ENCODE data around the gene GABRP.

GABRP gene

DNA sequence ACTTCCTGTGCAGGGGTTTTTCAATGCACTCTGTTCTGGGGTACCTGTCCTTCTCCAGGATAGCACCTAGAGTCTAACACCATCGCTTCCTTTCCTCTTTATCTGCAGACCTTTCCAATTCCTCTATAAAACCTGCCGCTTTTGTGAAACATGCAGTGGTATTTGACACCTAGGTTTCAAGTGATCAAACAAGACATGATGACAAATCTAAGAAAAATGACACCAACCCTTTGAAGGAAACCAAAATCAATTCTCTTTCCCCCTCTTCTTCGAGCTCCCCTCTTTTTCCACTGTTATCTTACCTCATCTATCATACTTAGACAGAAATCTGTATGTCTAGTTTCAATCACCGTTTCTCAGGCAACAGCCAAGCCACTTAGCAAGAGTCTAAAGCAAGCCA lies 52.7 kb downstream of the GABRP start:
- no peak for DNase-seq (ENCODE audit: low read depth)
- no peak overlapping the region for H3K4me3 ChIP-seq (replicated peaks; ENCODE audit: low read depth, low read length)
- TF ChIP-seq, protein P1, sequence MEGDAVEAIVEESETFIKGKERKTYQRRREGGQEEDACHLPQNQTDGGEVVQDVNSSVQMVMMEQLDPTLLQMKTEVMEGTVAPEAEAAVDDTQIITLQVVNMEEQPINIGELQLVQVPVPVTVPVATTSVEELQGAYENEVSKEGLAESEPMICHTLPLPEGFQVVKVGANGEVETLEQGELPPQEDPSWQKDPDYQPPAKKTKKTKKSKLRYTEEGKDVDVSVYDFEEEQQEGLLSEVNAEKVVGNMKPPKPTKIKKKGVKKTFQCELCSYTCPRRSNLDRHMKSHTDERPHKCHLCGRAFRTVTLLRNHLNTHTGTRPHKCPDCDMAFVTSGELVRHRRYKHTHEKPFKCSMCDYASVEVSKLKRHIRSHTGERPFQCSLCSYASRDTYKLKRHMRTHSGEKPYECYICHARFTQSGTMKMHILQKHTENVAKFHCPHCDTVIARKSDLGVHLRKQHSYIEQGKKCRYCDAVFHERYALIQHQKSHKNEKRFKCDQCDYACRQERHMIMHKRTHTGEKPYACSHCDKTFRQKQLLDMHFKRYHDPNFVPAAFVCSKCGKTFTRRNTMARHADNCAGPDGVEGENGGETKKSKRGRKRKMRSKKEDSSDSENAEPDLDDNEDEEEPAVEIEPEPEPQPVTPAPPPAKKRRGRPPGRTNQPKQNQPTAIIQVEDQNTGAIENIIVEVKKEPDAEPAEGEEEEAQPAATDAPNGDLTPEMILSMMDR (IDR thresholded peaks at IDR 0.05; ENCODE audit: low read length, missing control alignments), result no peak

- TF ChIP-seq, protein P1 (IDR thresholded peaks at IDR 0.05; ENCODE audit: low read length, missing control alignments), result no peak
- DNase-seq (ENCODE audit: low read depth), result no peak
- no peak overlapping the region for H3K4me3 ChIP-seq (replicated peaks; ENCODE audit: low read depth, low read length)
Measured at GRCh38 chr5:170843870-170844269, 60.3 kb downstream of the GABRP start.

GRCh38 chr5:170844651-170845050 lies 61.1 kb downstream of the GABRP start:
- no peak overlapping the region for H3K4me3 ChIP-seq (replicated peaks; ENCODE audit: low read depth, low read length)
- TF ChIP-seq, protein P1 (IDR thresholded peaks at IDR 0.05; ENCODE audit: low read length, missing control alignments), result no peak

DNA sequence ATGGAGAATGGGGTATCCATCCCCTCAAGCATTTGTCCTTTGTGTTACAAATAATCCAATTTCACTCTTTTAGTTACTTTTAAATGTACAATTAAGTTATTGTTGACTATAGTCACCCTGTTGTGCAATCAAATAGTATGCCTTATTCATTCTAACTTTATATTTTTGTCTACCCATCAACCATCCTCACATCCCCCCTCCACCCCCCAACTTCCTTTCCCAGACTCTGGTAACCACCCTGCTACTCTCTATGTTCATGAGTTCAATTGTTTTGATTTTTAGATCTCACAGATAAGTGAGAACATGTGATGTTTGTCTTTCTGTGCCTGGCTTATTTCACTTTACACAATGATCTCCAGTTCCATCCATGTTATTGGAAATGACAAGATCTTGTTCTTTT lies 62.9 kb downstream of the GABRP start:
- TF ChIP-seq, protein P1 (IDR thresholded peaks at IDR 0.05; ENCODE audit: low read length, missing control alignments), result no peak
- H3K4me3 ChIP-seq (replicated peaks; ENCODE audit: low read depth, low read length), result no peak overlapping the region
- DNase-seq (ENCODE audit: low read depth), result peak; percentile 26

More at GRCh38 chr5:170844651-170845050, 61.1 kb downstream of the GABRP start:
- DNase-seq (ENCODE audit: low read depth), result no peak

- TF ChIP-seq, protein P1 (IDR thresholded peaks at IDR 0.05; ENCODE audit: low read length, missing control alignments), result no peak
- no peak overlapping the region for H3K4me3 ChIP-seq (replicated peaks; ENCODE audit: low read depth, low read length)
- no peak for DNase-seq (ENCODE audit: low read depth)
Measured at GRCh38 chr5:170846846-170847245, 63.3 kb downstream of the GABRP start.

DNA sequence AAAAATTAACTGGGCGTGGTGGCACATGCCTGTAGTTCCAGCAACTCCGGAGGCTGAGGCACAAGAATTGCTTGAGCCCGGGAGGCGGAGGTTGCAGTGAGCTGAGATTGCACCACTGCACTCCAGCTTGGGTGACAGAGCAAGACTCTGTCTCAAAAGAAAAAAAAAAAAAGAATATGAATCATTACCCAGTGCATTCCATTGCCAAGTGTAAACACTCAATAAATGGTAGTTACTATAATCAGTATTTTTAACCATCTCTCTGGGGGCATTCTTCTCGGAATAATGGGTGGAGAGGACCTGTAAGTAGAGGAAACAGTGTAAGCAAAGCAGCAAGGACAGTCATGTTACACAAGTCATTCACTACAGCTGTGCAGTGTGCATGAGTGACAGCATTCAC lies 64.5 kb downstream of the GABRP start:
- no peak overlapping the region for H3K4me3 ChIP-seq (replicated peaks; ENCODE audit: low read depth, low read length)
- TF ChIP-seq, protein P1 (IDR thresholded peaks at IDR 0.05; ENCODE audit: low read length, missing control alignments), result no peak
- no peak for DNase-seq (ENCODE audit: low read depth)

DNA sequence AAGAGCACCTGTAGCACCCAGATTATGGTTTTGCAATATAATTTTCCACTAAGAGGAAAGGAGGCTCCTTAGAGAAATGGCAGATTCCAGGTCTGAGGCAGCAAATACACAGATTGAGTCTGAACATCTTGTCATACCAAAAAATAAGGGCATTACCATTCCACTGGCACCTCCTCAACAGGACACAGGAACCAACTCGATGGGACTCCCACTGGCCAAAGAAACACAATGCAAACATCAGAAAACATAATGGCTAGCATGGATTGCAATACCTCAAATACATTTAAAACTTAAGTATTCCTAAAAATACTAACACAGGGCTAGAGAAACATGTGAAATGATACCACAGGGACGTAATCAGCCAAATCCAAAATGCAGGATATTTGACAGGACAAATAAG lies 65.8 kb downstream of the GABRP start:
- H3K4me3 ChIP-seq (replicated peaks; ENCODE audit: low read depth, low read length), result no peak overlapping the region
- no peak for DNase-seq (ENCODE audit: low read depth)
- TF ChIP-seq, protein P1 (IDR thresholded peaks at IDR 0.05; ENCODE audit: low read length, missing control alignments), result no peak

All from fibroblast of pulmonary artery (primary cell).